ENCODE measurements around the gene RNASE12. TPM values are rescaled to one million over a fixed set of nuclear protein-coding genes. Genes with fewer than 3 reads are reported as not detected.

Gene RNASE12, protein sequence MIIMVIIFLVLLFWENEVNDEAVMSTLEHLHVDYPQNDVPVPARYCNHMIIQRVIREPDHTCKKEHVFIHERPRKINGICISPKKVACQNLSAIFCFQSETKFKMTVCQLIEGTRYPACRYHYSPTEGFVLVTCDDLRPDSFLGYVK
- not detected in 2 replicates for total RNA-seq (2014; rRNA removed; shearing (Covaris generic))

DNA sequence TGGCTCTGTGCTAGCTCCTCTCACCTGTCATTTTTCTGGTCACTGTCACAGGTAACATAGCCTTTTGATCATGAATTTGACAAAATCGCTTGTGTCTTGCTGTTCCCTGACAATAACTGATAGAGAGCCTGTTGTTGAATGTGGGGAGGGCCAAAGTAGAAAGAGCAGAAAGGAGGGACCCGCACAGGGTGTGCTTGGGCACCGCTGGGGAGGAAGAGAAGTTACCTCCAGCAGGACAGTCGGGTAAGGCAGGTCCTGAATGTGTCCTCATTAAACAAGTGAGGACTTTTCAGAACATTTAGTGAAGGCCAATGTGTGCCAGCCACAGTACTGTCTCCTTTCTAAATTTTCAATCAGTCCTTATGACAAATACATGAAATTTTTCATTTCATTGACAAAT, at the start of gene RNASE12:
TSS of gene RNASE12 (minus strand) at position 142 of the 400 bp plus-strand sequence. CDS start 653 bp downstream, outside the sequence.
- peak; percentile 17 for DNase-seq
- no peaks in the 10 kb centered on the region for H3K36me3 ChIP-seq (replicated peaks; ENCODE audit: control insufficient read depth, insufficient read depth, low read length)
- no peak within 1 kb of the TSS for H3K4me3 ChIP-seq (ENCODE audit: insufficient read depth, low read depth, low read length)
- H3K27me3 ChIP-seq (ENCODE audit: control insufficient read depth, insufficient read depth, low read length) = no peaks in the 10 kb centered on the region

DNA sequence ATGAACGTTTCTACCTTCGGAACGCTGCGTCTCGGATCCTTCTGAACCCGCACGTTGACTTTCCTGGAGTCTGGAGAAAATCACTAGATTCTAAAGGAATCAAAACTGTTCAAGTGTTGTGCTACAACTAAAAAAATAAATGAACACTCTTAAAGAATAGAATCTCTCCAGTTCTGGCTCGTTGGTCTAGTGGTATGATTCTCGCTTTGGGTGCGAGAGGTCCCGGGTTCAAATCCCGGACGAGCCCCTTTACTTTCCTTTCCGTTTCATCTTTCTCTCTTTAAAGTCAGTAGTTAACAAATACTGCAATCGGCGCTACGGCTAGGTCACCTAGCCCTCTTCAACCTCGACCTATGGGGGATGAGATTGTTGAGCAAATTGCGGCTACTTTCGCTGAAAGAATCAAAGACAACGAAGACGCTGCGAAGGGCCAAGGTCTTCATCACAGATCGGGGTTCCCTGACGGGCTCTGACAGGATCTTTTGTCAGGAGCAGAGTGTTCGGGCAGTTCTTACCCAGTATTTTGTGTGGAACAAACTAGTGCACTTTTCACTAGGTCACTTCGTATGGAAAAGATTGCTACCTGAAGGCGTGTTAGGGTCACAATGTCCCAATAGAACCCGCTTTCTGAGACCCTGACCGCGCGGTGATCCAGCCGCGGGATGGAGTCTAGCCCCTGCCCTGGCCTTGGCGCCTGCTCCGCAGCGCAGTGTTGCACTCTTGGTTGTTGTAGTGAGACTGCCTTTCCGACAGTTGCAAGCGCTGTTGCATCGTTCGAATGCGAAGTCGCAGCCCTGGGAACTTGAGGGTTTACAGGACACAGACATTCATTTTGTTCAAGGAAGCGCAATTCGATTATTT, 41.9 kb upstream of the RNASE12 start:
- peak; percentile 84 for DNase-seq
- H3K27me3 ChIP-seq (ENCODE audit: control insufficient read depth, insufficient read depth, low read length) = peaks cover 12% of the 10 kb centered on the region
- no peaks in the 10 kb centered on the region for H3K36me3 ChIP-seq (replicated peaks; ENCODE audit: control insufficient read depth, insufficient read depth, low read length)
- H3K4me3 ChIP-seq (ENCODE audit: insufficient read depth, low read depth, low read length) = peak overlapping the region; percentile 70

DNA sequence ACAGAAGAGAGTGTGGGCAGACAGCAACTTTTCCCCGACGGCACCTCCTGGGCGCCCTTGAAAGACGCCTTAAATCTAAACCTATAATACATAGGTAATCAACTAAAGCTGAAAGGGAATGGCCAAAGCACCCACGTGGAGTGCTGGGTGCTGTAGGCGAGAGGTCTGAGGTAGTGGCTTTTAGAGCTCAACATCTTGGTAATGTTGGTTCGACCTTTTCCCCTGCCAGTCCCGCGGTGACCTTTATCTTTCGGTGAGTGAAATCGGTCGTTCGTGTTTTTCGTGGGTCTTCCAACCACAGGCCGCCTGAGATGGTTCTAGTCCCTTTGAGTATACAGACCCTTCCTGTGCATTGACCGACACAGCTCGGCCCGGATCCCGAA, 41.3 kb upstream of the RNASE12 start:
- DNase-seq = no peak
- no peaks in the 10 kb centered on the region for H3K36me3 ChIP-seq (replicated peaks; ENCODE audit: control insufficient read depth, insufficient read depth, low read length)
- peak overlapping the region; percentile 70 for H3K4me3 ChIP-seq (ENCODE audit: insufficient read depth, low read depth, low read length)
- H3K27me3 ChIP-seq (ENCODE audit: control insufficient read depth, insufficient read depth, low read length) = peaks cover 16% of the 10 kb centered on the region

GRCh38 chr14:20631880-20632389, 40.8 kb upstream of the RNASE12 start:
- peaks cover 20% of the 10 kb centered on the region for H3K27me3 ChIP-seq (ENCODE audit: control insufficient read depth, insufficient read depth, low read length)
- peak overlapping the region; percentile 70 for H3K4me3 ChIP-seq (ENCODE audit: insufficient read depth, low read depth, low read length)
- peak; percentile 33 for DNase-seq
- H3K36me3 ChIP-seq (replicated peaks; ENCODE audit: control insufficient read depth, insufficient read depth, low read length) = no peaks in the 10 kb centered on the region

GRCh38 chr14:20631023-20631879, 40.1 kb upstream of the RNASE12 start:
- DNase-seq = no peak
- H3K36me3 ChIP-seq (replicated peaks; ENCODE audit: control insufficient read depth, insufficient read depth, low read length) = no peaks in the 10 kb centered on the region
- peak overlapping the region; percentile 76 for H3K4me3 ChIP-seq (ENCODE audit: insufficient read depth, low read depth, low read length)
- peaks cover 27% of the 10 kb centered on the region for H3K27me3 ChIP-seq (ENCODE audit: control insufficient read depth, insufficient read depth, low read length)

- Histone ChIP-seq H3K27me3 (ENCODE audit: control insufficient read depth, insufficient read depth, low read length) (peaks cover 28% of the 10 kb centered on the region), H3K36me3 (replicated peaks; ENCODE audit: control insufficient read depth, insufficient read depth, low read length) (no peaks in the 10 kb centered on the region), H3K4me3 (ENCODE audit: insufficient read depth, low read depth, low read length) (peak overlapping the region; percentile 76)
- DNase-seq = peak; percentile 41
Measured at GRCh38 chr14:20630340-20631022, 39.3 kb upstream of the RNASE12 start.

DNA sequence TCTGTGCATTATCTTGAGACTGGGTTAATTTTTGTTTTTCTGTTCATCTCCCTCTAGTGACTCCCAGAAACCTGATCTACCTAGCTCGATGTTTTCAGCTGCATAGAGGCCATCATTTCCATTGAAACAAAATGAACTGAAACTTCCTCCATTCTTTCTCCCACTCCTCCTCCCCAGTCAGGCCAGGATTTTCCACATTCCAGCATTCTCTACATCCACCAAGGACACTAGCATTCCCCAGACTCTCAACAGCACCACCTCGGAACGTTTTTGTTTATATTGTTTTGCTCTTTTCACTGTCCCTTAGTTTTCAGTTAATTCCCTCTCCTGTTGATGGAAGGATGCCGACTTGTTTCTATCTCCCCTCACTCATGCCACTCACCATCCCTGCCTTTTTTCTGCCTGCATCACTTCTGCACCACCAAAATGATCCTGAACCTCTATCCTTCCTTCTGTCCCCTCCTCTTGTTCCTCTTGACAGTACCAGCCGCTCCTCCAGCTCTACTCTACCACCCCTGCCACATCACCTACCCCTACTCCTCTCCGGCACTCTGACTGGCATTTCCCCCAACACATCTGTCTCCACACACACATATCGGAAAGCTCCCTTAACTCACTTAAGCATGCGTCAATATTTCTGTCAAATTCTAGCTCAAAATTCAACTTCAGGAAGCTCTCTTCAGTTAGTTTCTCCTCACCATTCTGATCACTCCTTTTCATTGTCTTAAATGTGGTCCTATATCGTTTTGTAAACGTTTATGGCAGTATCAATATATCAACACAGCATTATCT, 37.1 kb upstream of the RNASE12 start:
- peaks cover 28% of the 10 kb centered on the region for H3K27me3 ChIP-seq (ENCODE audit: control insufficient read depth, insufficient read depth, low read length)
- H3K36me3 ChIP-seq (replicated peaks; ENCODE audit: control insufficient read depth, insufficient read depth, low read length) = no peaks in the 10 kb centered on the region
- H3K4me3 ChIP-seq (ENCODE audit: insufficient read depth, low read depth, low read length) = peak overlapping the region; percentile 6
- no peak for DNase-seq

DNA sequence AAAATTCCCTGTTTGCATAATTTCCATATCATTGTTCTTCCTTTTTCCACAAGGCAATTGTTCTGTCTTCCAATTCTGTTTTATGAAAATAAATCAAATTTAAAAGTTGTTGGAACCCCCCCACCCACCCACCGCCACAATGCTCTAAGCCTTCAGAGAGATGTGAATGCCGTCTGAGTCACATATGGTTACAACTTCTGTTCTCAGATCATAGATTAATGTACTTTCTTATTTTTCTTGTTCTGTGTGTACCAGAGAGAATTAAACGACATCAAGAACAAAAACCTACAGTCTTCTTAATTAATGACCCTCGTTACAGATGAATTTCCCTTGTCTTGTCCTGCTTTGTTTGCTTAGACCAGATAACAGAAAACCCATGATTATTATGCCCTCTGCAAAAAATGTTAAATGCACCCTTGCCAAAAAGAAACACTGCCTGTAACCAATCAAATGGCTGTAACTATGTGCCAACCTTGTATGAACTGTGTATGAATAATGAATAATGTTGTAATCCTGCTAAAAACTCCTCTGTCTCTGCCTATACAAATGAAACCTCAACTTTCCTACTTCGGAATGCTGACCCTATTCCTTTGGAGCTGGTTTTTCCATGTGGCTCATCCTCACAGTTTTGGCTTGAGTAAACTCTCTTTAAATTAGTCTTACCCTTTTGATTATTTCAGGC, 36.3 kb upstream of the RNASE12 start:
- no peaks in the 10 kb centered on the region for H3K36me3 ChIP-seq (replicated peaks; ENCODE audit: control insufficient read depth, insufficient read depth, low read length)
- no peak overlapping the region; the same call in 1 of the 2 replicates for H3K4me3 ChIP-seq (ENCODE audit: insufficient read depth, low read depth, low read length)

GRCh38 chr14:20626274-20626673, 35.1 kb upstream of the RNASE12 start:
- no peak for DNase-seq
- Histone ChIP-seq H3K4me3 (ENCODE audit: insufficient read depth, low read depth, low read length) (peak overlapping the region; percentile 55), H3K27me3 (ENCODE audit: control insufficient read depth, insufficient read depth, low read length) (peaks cover 24% of the 10 kb centered on the region), H3K36me3 (replicated peaks; ENCODE audit: control insufficient read depth, insufficient read depth, low read length) (no peaks in the 10 kb centered on the region)

More for the DNA sequence above, 36.3 kb upstream of the RNASE12 start:
- peaks cover 29% of the 10 kb centered on the region for H3K27me3 ChIP-seq (ENCODE audit: control insufficient read depth, insufficient read depth, low read length)
- no peak for DNase-seq

- peak; percentile 73 for DNase-seq
Measured at GRCh38 chr14:20624495-20625070, 33.4 kb upstream of the RNASE12 start.

DNA sequence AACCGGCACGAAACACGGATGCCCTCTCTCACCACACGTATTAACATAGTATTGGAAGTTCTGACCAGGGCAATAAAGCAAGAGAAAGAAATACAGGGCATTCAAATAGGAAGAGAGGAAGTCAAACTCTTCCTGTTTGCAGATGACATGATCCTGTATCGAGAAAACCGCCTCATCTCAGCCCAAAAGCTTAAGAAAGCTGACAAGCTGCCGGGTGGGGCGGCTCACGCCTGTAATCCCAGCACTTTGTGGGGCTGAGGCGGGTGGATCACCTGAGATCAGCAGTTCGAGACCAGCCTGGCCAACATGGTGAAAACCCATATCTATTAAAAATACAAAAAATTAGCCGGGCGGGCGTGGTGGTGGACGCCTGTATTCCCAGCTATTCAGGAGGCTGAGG, 32.6 kb upstream of the RNASE12 start:
- Histone ChIP-seq H3K27me3 (ENCODE audit: control insufficient read depth, insufficient read depth, low read length) (peaks cover 21% of the 10 kb centered on the region), H3K36me3 (replicated peaks; ENCODE audit: control insufficient read depth, insufficient read depth, low read length) (no peaks in the 10 kb centered on the region), H3K4me3 (ENCODE audit: insufficient read depth, low read depth, low read length) (peak overlapping the region; percentile 55; the same call in 1 of the 2 replicates)
- DNase-seq = no peak

More at GRCh38 chr14:20624495-20625070, 33.4 kb upstream of the RNASE12 start:
- Histone ChIP-seq H3K27me3 (ENCODE audit: control insufficient read depth, insufficient read depth, low read length) (peaks cover 24% of the 10 kb centered on the region), H3K4me3 (ENCODE audit: insufficient read depth, low read depth, low read length) (peak overlapping the region; percentile 55), H3K36me3 (replicated peaks; ENCODE audit: control insufficient read depth, insufficient read depth, low read length) (no peaks in the 10 kb centered on the region)

DNA sequence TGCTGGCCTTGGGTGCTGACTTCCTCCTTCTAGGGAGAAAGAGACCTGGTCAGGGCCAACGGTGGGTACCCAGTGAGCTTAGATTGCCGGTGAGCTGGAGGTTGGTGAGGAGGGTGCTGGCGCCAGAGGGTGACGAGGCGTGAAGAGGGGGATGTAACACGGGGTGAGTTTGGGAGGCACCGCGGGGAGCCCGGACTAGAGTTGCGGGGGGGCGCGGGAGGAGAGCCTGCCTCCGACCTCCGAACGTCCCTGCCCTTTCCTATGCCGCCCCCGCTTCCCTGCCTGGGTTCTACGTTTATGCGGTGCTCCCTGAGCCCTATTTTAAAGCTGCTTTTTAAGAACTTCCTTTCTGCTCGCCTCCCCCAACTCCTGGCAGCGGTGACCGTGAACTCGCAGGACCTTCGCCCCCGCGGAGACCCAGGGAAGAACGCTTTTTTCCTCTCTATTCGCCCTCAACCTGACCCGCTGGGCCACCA, 31.7 kb upstream of the RNASE12 start:
- peak; percentile 53 for DNase-seq
- H3K4me3 ChIP-seq (ENCODE audit: insufficient read depth, low read depth, low read length) = peak overlapping the region; percentile 43
- H3K27me3 ChIP-seq (ENCODE audit: control insufficient read depth, insufficient read depth, low read length) = peaks cover 18% of the 10 kb centered on the region
- H3K36me3 ChIP-seq (replicated peaks; ENCODE audit: control insufficient read depth, insufficient read depth, low read length) = no peaks in the 10 kb centered on the region
